ENCODE results near the gene UTS2. TPM values are rescaled to one million over a fixed set of nuclear protein-coding genes. Genes with fewer than 3 reads are reported as not detected.

Gene UTS2
- total RNA-seq, 1 experiment from 2014 or later = not detected

DNA sequence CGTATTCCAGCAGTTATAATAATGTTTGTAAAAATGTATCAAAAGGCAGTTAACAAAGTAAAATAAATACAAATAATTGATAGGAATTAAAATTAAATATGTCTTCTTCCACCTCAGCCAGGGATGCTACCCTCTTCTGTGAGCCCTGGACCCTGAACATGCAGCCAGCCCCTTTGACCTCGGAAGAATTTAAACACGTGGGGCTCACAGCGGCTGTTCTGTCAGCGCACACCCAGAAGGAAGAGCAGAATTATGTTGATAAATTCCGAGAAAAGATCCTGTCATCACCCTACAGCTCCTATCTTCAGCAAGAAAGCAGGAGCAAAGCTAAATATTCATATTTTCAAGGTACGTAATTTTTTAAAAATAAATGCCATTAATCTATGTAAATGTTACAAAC lies 26.5 kb downstream of the UTS2 start:
- in situ Hi-C loops (cut with HindIII; ENCODE audit: low sequenced_read_pairs) = no loop called here
- DNase-seq (ENCODE audit: low spot score) = no peak

- DNase-seq (ENCODE audit: low spot score) = peak; percentile 24
- in situ Hi-C loops (cut with HindIII; ENCODE audit: low sequenced_read_pairs) = no loop called here
Measured at GRCh38 chr1:7824701-7825100, 28.2 kb downstream of the UTS2 start.

DNA sequence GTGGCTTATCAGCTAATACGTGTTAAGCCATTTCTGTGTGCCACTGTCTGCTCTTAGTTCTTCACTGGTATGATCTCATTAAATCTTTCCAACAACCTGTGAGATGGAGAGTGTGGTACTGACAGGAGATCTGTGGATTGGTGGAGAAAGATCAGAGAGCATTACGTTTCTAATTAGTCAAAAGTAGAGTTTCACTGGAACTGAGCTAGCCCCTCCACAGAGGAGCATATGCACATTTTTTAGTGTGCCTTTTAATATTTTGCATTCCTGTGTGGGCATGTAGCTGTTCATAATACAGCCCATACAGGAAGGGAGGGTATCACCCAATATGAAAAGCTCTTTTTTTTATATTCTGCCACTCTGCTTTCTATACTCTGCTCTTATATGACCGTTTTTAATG lies 31.6 kb downstream of the UTS2 start:
- no peak for DNase-seq (ENCODE audit: low spot score)
- in situ Hi-C loops (cut with HindIII; ENCODE audit: low sequenced_read_pairs) = no loop called here

- DNase-seq (ENCODE audit: low spot score) = no peak
- in situ Hi-C loops (cut with HindIII; ENCODE audit: low sequenced_read_pairs) = no loop called here
Measured at GRCh38 chr1:7813677-7814373, 39.0 kb downstream of the UTS2 start.

GRCh38 chr1:7811476-7811875 lies 41.4 kb downstream of the UTS2 start:
- no peak for DNase-seq (ENCODE audit: low spot score)
- in situ Hi-C loops (cut with HindIII; ENCODE audit: low sequenced_read_pairs) = no loop called here

GRCh38 chr1:7810395-7810794 lies 42.5 kb downstream of the UTS2 start:
- in situ Hi-C loops (cut with HindIII; ENCODE audit: low sequenced_read_pairs) = no loop called here
- no peak for DNase-seq (ENCODE audit: low spot score)

DNA sequence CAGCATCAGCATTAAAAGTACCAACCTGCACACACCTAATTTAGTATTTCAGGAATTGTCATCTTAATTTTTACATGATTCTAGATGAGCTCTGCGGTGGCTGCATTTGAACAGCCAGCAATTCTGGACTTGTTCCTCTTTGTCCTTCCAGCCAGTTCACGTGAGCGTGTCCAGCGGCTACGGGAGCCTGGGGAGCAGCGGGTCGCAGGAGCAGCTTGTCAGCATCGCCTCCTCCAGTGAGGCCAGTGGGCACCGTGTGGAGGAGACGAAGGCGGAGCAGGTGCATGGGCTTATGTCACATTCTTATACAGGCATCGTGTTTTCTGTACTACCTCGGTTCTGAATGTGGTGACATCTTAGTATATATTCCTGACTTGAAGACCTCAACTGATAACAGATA lies 43.1 kb downstream of the UTS2 start:
- DNase-seq (ENCODE audit: low spot score) = peak; percentile 32
- in situ Hi-C loops (cut with HindIII; ENCODE audit: low sequenced_read_pairs) = no loop called here

GRCh38 chr1:7808253-7808844 lies 44.5 kb downstream of the UTS2 start:
- DNase-seq (ENCODE audit: low spot score) = peak; percentile 34
- in situ Hi-C loops (cut with HindIII; ENCODE audit: low sequenced_read_pairs) = no loop called here

GRCh38 chr1:7805460-7805859 lies 47.4 kb downstream of the UTS2 start:
- DNase-seq (ENCODE audit: low spot score) = no peak
- in situ Hi-C loops (cut with HindIII; ENCODE audit: low sequenced_read_pairs) = no loop called here

Other genes with a start within 250 kb of the UTS2 start
- 95.6 and 126 TPM in 2 replicates for gene VAMP3, start 81.8 kb downstream of the UTS2 start, total RNA-seq (2014; rRNA removed; shearing (Covaris generic))
- 15.2 and 23.5 TPM in 2 replicates for gene PER3, start 68.8 kb downstream of the UTS2 start, total RNA-seq (2014; rRNA removed; shearing (Covaris generic))
- gene TNFRSF9, start 87.8 kb upstream of the UTS2 start, total RNA-seq (2014; rRNA removed; shearing (Covaris generic)) = 0.14 TPM in 1 of 2 replicates, not detected in the other
- gene PARK7, start 108.6 kb upstream of the UTS2 start, total RNA-seq (2014; rRNA removed; shearing (Covaris generic)) = 487 and 504 TPM in 2 replicates
- 165 and 229 TPM in 2 replicates for gene ERRFI1, start 173.2 kb upstream of the UTS2 start, total RNA-seq (2014; rRNA removed; shearing (Covaris generic))